ENCODE results near the gene C17orf100.

GRCh38 chr17:6674586-6674985 lies 23.0 kb downstream of the C17orf100 start:
- TF ChIP-seq, protein P1, sequence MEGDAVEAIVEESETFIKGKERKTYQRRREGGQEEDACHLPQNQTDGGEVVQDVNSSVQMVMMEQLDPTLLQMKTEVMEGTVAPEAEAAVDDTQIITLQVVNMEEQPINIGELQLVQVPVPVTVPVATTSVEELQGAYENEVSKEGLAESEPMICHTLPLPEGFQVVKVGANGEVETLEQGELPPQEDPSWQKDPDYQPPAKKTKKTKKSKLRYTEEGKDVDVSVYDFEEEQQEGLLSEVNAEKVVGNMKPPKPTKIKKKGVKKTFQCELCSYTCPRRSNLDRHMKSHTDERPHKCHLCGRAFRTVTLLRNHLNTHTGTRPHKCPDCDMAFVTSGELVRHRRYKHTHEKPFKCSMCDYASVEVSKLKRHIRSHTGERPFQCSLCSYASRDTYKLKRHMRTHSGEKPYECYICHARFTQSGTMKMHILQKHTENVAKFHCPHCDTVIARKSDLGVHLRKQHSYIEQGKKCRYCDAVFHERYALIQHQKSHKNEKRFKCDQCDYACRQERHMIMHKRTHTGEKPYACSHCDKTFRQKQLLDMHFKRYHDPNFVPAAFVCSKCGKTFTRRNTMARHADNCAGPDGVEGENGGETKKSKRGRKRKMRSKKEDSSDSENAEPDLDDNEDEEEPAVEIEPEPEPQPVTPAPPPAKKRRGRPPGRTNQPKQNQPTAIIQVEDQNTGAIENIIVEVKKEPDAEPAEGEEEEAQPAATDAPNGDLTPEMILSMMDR (IDR thresholded peaks at IDR 0.05) = no peak
- TF ChIP-seq POLR2A (IDR thresholded peaks at IDR 0.05) = no peak

All from lower leg skin (tissue), 3 donors.